HepG2 (cell line): ENCODE measurements around the gene IQCC. TPM values are rescaled to one million over a fixed set of nuclear protein-coding genes. Genes with fewer than 3 reads are reported as not detected.

Source experiments
- ARID5B ChIP-seq: IDR thresholded peaks from 2 replicates; pipeline ENCODE4 v1.4.0; 2020; ENCODE audit warnings: mild to moderate bottlenecking, missing genetic modification reagents
- CAMTA2 ChIP-seq: sonication (generic); formaldehyde crosslinking; IDR thresholded peaks from 2 replicates; pipeline ENCODE4 v1.4.0; 2020; ENCODE audit warnings: mild to moderate bottlenecking, missing genetic modification reagents, borderline replicate concordance
- HOXD1 ChIP-seq: sonication (generic); formaldehyde crosslinking; IDR thresholded peaks from 2 replicates; pipeline ENCODE4 v1.5.0; 2020; ENCODE audit warnings: missing genetic modification reagents
- SIX4 ChIP-seq: sonication (generic); formaldehyde crosslinking; IDR thresholded peaks from 2 replicates; pipeline ENCODE4 v1.4.0; 2020; ENCODE audit warnings: missing genetic modification reagents
- THAP9 ChIP-seq: sonication (generic); formaldehyde crosslinking; IDR thresholded peaks from 2 replicates; pipeline ENCODE4; 2020; ENCODE audit warnings: missing genetic modification reagents, mild to moderate bottlenecking, borderline replicate concordance
- ZNF142 ChIP-seq: sonication (generic); formaldehyde crosslinking; IDR thresholded peaks from 2 replicates; pipeline ENCODE4 v1.4.0; 2020; ENCODE audit warnings: missing genetic modification reagents
- polyA plus RNA-seq, 8 experiments: library from polyadenylated mRNA; depleted of rRNA in 3 of 8; stranded (reverse) in 7 of 8; unstranded in 1 of 8; fragments of >200 nt; fragmentation: Illumina TruSeq in 4 of 8; extraction: Trizol in 4 of 8; gene quantifications; 2 replicates each; pipeline versions ENCODE4 v1.2.1 to v1.2.3, GENCODE V29; 2011 to 2016; ENCODE audit warnings: low read depth in 4 of 8, missing spikeins in 1 of 8, mixed read lengths in 1 of 8; ENCODE audit not compliant: insufficient read depth in 1 of 8
- total RNA-seq, 5 experiments: library from RNA; depleted of rRNA; stranded (reverse); fragments of >200 nt; fragmentation: Illumina TruSeq; extraction: Trizol; gene quantifications; 2 replicates each; pipeline ENCODE4 v1.2.3, GENCODE V29; 2016; ENCODE audit warnings: low read depth in 1 of 5

IQCC gene
- total and polyA plus RNA-seq, 2 of the 13 experiments (the other 11 are each of a cell fraction or from before 2014, with no cell fraction given) = 1.7 to 3.0 TPM

GRCh38 chr1:32205401-32206370 lies at the start of gene IQCC (continued):
- TF ChIP-seq CAMTA2 (CRISPR knock-in tag) (no peak), SIX4 (CRISPR knock-in tag) (no peak), ZNF142 (CRISPR knock-in tag) (peak; percentile 71; the same call in 1 of the 2 replicates), ARID5B (CRISPR knock-in tag) (no peak), THAP9 (CRISPR knock-in tag) (no peak), HOXD1 (CRISPR knock-in tag) (no peak)
